Measurements from ENCODE around the gene TBC1D10A. TPM values are rescaled to one million over a fixed set of nuclear protein-coding genes. Genes with fewer than 3 reads are reported as not detected.
A peak's percentile ranks its signal among the peaks of the same experiment; 100 is the strongest.

The TBC1D10A gene
- total and polyA plus RNA-seq, 9 donors: 6.1 to 39.3 (median 28.1) TPM

GRCh38 chr22:30309951-30310741, 16.6 kb downstream of the TBC1D10A start:
- H3K36me3 ChIP-seq: no peaks in the 10 kb centered on the region
- DNase-seq: peak in 1 of 5 donors; percentile 58
- TF ChIP-seq EP300 (IDR thresholded peaks at IDR 0.05) (no peak), CTCF (IDR thresholded peaks at IDR 0.05) (no peak), POLR2A (IDR thresholded peaks at IDR 0.05) (no peak)
- 54 to 61% (median 60%) methylated on average over 7 of the region's 7 CpGs for WGBS, 3 donors
- H3K27ac ChIP-seq: peak overlapping the region; percentile 63 to 77
- H3K9me3 ChIP-seq: no peaks in the 10 kb centered on the region
- no peak overlapping the region for H3K4me3 ChIP-seq
- H3K4me1 ChIP-seq (ENCODE audit: insufficient read depth): peaks cover 46% of the 10 kb centered on the region
- H3K27me3 ChIP-seq: no peaks in the 10 kb centered on the region
- intact Hi-C loops (cut with DNase I): no loop called here

GRCh38 chr22:30308518-30309230, 18.1 kb downstream of the TBC1D10A start:
- no peak for DNase-seq
- intact Hi-C loops (cut with DNase I): no loop called here
- Histone ChIP-seq H3K4me1 (ENCODE audit: insufficient read depth) (peaks cover 55% of the 10 kb centered on the region), H3K27ac (no peak overlapping the region), H3K4me3 (no peak overlapping the region), H3K36me3 (no peaks in the 10 kb centered on the region), H3K9me3 (no peaks in the 10 kb centered on the region), H3K27me3 (no peaks in the 10 kb centered on the region)
- 61 to 76% (median 74%) methylated on average over 5 of the region's 5 CpGs for WGBS, 3 donors
- TF ChIP-seq POLR2A (IDR thresholded peaks at IDR 0.05): no peak

GRCh38 chr22:30308093-30308492, 18.6 kb downstream of the TBC1D10A start:
- intact Hi-C loops (cut with DNase I): no loop called here
- peaks cover 54% of the 10 kb centered on the region for H3K4me1 ChIP-seq (ENCODE audit: insufficient read depth)
- H3K4me3 ChIP-seq: no peak overlapping the region
- 76 to 82% (median 82%) methylated on average over 2 of the region's 2 CpGs for WGBS, 3 donors
- H3K27ac ChIP-seq: no peak overlapping the region
- H3K27me3 ChIP-seq: no peaks in the 10 kb centered on the region
- DNase-seq: no peak
- H3K36me3 ChIP-seq: no peaks in the 10 kb centered on the region
- H3K9me3 ChIP-seq: no peaks in the 10 kb centered on the region
- TF ChIP-seq CTCF (IDR thresholded peaks at IDR 0.05) (no peak), EP300 (IDR thresholded peaks at IDR 0.05) (no peak), POLR2A (IDR thresholded peaks at IDR 0.05) (no peak)

GRCh38 chr22:30307041-30307574, 19.6 kb downstream of the TBC1D10A start:
- no peaks in the 10 kb centered on the region for H3K27me3 ChIP-seq
- no peaks in the 10 kb centered on the region for H3K36me3 ChIP-seq
- H3K27ac ChIP-seq: no peak overlapping the region
- H3K4me1 ChIP-seq (ENCODE audit: insufficient read depth): peaks cover 50% of the 10 kb centered on the region
- intact Hi-C loops (cut with DNase I): no loop called here
- no peak overlapping the region for H3K4me3 ChIP-seq
- DNase-seq: no peak
- TF ChIP-seq CTCF (IDR thresholded peaks at IDR 0.05): no peak
- no peak for TF ChIP-seq POLR2A (IDR thresholded peaks at IDR 0.05)
- TF ChIP-seq EP300 (IDR thresholded peaks at IDR 0.05): no peak
- WGBS, 3 donors: 87 to 92% (median 88%) methylated on average over 4 of the region's 4 CpGs
- no peaks in the 10 kb centered on the region for H3K9me3 ChIP-seq

Measured in ovary (tissue), 9 donors.